ELR (cell line): ENCODE measurements around the gene IGSF21.

Experiments
- DNase-seq: peaks from one replicate; pipeline ENCODE4 v3.0.0-alpha.2; 2015; ENCODE audit warnings: low read depth

IGSF21 gene

DNA sequence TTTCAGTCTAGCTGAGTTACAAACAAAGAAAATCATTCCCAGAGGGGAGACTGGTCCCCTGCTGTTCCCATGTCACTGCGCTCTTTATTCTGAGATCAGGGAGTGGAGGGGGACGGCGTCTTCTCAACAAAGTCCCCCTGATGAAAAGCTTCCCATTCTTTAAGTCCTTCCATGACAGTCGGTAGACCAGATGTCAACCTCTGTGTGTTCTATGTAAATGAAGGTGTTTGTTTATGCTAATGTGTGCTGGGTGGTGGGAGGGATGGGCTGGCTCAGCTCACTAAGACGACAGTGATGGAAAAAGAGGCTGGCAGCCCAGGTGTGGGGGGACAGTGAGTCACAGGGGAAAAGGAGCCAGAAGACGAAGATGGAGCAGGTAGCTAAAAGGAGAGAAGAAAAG lies 225.0 kb downstream of the IGSF21 start:
- no peak for DNase-seq

DNA sequence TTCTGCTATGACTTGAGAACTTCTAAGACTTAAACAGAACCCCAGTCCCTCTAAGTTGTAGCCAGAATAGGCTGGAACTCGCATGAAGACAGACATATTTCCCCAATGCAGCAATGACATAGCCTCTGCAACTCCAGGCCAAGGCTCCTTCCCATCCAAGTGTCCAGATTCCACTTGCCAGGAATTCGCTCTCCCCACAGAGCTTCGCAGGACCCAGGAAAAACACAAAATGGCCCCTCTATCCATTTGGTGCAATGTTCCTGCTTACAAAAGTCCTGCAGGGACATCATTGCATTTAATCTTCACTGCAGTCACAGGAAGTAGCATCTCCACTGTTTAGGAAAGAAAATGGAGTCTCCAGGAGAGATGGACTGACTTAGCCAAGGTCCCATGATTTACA lies 225.6 kb downstream of the IGSF21 start:
- DNase-seq, result no peak

DNA sequence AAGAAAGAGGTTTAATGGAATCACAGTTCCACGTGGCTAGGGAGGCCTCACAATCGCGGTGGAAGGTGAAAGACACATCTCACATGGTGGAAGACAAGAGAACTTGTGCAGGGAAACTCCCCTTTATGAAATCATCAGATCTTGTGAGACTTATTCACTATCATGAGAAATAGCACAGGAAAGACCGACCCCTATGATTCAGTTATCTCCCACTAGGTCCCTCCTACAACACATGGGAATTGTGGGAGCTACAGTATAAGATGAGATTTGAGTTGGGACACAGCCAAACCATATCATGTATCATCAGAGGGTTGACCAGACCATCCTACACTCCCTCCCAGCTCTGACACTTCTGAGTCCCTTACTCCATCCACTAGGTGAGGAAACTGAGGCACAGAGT lies 229.2 kb downstream of the IGSF21 start:
- no peak for DNase-seq

DNA sequence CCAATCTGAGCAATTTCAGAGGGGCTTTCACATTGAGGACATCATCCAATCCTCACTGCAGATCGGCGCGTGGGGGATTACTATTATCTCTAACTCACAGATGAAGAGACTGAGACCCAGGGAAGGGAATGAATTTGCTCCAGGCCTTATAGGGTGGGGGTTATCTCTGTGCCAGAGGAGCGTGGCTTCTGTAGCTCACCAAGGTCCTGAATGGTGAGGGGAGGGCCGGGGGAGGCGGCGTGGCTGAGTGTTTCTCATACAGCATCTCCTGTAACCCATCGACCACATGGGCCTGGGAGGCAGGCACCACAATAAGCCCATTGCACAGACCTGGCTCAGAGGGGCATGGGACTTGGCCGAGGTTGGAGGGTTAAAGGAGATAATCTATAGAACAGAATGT lies 230.2 kb downstream of the IGSF21 start:
- DNase-seq, result no peak

DNA sequence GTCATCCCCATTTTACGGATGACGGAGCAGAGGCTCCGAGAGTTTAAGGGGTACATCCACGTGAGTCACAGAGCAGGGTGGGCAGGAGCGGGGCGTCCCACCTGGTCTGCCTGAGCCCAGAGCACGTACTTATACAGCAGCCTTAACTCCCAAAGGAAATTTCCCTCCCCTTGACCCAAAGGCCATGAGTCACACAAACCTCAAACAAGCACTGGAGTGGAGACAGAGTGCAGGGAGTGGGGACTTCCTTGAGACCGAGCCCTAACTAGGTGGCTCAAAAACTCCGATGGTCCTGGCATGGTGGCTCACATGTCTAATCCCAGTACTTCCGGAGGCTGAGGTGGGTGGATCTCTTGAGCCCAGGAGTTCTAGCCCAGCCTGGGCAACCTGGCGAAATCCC lies 231.6 kb downstream of the IGSF21 start:
- DNase-seq, result no peak

DNA sequence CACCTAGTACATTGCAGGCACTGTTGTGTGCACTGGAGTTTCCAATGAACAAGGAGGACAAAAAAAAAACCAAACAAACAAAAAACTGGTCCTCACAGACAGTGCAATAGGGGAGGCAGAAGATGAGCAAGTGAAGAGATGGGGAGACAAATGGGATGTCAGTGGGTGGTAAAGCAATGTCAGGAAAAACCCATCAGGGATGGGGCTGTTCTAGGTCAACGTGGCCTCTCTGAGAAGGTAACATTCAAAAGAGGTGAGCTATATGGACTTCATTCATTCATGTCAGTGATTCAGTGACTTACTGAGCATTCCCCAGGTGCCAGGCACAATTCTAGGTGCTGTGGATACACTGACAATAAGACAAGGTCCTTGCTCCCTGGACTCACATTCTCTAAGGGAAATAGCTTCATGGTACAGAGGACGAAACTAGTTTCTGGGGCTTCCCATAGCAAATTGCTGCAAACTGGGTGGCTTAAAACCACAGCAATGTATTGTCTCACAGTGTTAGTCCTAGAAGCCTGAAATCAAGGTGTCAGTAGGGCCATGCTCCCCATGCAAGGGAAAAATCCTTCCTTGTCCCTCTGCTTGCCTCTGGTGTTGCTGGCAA lies 232.7 kb downstream of the IGSF21 start:
- DNase-seq, result no peak

DNA sequence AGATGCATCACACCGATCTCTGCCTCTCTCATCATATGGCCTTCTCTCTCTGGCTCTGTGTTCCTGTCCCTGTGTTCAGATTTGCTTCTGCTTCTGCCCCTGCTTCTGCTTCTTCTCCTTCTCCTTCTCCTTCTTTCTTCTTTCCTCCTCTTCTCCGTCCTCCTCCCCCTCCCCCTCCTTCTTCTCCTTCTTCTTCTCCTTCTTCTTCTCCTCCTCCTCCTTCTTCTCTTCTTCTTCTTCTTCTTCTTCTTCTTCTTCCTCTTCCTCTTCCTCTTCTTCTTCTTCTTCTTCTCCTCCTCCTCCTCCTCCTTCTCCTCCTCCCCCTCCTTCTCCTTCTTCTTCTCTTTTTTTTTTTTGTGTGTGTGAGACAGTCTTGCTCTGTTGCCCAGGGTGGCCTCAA lies 233.2 kb downstream of the IGSF21 start:
- DNase-seq, result no peak

DNA sequence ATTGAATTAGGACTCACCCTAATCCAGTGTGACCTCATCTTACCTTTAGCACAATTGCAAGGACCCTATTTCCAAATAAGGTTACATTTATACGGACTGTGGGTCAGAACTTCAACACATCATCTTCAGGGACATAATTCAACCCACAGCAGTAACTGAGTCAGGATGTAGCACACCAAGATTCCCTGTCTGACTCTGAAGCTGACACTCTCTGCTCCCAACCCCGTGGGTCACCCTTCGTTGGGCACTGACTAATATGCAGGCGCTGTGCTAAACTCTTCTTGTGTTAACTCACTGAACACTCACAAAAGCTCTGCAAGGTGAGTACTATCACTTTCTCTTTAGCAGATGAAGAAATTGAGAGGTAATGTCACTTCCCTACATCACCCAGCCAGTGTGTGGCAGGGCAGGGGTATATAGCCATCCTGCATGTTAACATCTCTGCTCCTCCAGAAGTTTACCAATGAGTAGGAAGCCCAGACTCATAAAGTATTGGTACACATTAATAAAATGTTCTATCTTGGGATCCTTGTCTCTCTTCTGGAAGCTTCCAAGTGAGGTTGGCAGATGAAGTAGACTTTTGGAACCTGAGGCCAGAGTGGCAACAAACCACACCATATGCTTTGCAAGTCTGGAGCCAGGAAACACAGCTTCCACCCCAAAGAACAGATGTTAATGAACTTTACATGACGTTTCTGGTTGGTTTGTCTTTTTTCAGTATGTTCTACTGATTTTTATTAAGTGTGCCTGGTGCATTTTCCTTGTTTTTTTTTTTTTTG lies 233.9 kb downstream of the IGSF21 start:
- DNase-seq, result no peak

DNA sequence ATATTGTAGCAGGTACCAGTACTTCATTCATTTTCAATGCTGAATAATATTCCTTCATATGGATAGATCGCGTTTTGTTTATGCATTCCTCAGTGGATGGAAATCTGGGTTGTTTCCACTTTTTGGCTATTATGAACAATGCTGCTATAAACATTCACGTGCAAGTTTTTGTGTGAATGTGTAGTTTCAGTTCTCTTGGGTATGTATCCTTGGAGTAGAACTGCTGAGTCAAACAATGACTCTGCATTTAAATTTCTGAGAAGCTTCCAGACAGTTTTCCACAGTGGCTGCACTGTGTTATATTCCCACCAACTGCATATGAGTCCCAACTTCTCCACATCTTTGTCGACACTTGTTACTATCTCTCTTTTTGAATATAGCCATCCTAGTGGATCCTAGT lies 235.1 kb downstream of the IGSF21 start:
- no peak for DNase-seq

DNA sequence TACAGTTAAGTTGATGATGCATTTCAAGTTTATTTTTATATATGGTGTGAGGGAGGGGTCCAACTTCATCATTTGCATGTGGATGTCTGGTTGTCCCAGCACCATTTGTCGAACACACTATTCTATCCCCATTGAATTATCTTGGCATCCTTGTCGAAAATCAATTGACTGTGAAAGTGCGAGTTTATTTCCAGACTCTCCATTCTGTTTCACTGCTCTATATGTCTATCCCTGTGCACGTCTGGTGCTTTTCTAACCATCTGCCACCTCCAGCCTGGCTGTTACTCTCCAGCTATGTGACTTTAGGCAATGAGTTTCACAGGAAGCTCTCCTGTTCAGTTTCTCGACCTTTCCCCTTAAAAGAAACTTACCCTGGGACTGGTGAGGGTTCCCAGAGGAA lies 236.0 kb downstream of the IGSF21 start:
- no peak for DNase-seq

DNA sequence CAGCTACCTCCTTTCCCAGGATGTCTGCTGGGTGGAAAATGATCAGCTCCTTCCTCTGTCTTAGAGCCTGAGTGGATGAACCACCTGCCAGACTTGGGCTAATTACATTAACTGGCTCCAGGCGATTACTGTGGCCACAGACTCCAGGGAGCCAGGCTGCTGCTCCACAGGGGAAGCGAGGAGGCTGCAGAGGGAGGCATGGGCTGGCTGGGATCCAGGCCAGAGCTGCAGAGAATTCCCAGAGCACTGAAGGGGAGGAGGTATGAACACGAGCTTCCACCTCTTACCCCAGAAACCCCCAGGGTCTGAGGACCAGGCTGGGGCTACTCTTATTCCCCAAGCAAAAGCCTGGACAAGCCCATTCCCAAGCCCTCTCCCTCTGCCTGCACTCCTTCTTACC lies 237.2 kb downstream of the IGSF21 start:
- DNase-seq, result no peak

DNA sequence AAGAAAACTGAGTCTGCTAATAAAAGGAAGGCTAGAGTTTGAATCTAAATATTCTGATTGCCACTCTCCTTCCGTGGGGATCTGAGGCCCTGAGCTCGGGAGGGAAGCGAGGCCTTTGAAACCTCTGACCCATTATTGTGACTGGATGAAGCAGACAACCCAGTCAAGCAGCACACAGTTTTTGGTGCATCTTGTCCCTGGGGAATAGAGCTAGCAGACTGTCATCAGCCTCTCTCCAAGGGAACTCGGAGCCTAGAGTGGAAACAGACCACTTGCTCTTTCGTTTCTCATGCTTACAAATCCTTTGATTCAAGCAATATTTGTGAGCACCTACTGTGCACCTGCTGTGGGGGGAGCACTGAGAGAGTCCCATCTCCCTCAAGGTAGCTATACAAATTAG lies 240.0 kb downstream of the IGSF21 start:
- no peak for DNase-seq

DNA sequence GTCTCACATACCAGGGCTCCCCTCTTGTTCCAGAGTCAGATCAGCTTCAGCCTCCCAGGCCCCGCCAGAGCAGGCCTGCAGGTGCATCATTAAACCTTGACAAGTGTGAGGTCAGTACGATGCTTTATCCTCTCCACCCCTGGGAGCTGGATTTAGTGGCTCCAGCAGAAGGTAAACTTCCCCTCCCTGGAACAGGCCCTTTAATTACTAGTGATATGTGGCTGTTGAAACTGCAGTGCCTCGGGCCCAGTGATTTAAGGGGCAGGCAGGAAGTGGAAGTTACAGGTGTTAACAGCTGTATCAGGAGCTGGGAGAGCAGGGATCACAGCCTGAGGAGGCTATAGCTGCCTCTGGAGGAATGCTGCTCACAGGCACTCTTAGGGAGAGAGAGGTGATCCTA lies 240.8 kb downstream of the IGSF21 start:
- DNase-seq, result no peak

DNA sequence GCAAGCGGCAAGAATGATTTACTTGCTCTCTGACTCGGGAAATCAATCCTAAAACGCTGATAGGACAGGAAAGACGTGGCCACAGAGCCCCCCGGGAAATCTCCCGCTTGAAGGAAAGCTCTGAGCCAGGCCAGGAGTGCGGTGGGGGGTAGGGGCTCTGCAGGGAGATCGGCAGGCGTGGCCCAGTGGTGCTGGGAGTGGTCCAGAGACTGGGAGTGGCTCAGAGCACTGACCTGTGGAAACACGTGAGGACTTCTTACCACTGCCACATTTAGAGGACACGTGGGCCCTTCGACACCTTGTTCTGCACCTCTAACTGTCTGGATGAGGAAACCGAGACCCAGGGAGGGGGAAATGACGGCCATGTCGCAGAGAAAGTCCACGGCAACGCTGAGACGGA lies 243.1 kb downstream of the IGSF21 start:
- no peak for DNase-seq

DNA sequence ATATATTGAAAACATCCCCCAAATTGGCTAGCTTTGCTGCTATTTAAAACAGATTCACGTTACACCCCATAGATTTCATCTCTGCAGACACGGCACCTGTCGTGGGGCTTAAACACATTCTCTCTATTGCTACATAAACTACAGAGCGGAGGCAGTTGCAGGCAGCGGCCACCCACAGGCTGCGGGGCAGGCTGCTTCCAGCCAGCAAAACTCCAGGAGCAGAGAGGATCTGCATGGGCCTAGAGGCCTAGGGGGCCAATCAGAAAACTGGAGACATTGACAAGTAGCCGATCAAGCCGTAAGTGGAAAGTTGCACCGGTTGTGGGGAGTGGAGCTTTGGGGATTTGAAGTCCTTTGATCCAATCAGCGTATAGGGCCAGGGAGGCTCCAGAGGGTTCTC lies 244.1 kb downstream of the IGSF21 start:
- DNase-seq, result no peak

DNA sequence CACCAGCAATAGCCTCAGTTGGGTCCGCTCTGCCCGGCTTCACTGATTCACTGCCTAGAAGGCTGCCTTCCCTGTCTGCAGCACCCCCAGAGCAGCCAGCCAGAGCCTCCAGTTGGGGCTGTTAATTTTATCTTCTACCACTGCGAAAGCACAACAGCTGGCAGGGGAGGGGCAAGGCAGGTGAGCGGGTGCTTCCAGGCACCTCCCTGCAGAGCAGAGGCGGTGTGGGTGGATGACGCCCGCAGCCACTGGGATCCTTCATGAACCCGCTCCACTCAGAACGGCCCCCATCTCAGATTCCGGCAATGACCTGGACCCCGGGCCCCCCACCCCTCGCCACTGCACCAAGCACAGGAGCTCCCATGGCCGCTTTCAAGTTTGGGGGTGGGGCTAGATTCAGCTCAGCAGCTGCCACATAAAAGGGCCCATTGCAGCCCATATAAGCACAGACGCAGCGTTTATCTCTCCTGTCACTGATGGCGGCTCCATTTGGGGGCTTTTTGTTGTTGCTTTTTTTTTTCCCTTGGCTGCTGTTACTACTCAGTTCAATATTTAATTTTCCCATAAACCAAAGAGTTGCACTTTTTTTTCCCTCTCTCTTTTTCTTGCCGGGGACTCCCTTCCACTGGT lies 245.2 kb downstream of the IGSF21 start:
- no peak for DNase-seq

DNA sequence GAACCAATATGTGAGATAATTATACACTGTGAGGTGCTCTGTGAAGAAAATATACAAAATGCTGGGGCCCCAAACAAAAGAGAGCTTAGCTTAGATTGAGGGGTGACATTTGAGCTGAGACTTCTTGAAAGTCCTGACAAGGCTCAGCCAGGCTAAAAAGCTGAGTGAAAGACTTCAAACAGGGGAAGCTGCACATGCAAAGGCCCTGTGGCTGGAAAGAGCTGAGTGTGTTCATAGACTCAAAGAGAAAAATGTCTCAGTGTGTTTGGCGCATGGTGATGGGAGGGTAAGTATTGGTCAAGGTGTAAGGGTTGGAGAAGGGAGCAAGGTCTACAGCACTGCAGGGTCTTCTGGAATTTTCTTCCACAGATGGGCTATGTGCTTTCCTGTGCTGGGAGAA lies 245.9 kb downstream of the IGSF21 start:
- DNase-seq, result no peak

DNA sequence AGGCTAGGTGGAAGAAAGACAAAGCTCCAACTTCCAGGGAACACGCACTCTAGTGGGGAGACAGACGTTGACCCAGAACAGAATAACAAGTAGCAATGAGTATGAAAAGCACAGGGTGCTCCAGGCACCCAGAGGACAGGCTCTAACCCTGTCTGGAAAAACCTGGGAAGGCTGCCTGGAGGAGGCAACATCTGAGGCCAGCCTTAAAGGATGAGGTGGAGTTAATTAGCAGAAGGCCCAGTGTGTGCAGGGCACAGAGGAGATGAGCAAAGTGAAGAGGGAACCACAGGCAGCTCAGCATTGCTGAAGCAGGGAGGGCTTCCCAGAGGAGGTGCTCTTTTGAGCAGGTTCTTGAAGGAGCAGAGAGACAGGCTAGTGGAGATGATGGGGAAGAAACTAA lies 246.4 kb downstream of the IGSF21 start:
- DNase-seq, result no peak

DNA sequence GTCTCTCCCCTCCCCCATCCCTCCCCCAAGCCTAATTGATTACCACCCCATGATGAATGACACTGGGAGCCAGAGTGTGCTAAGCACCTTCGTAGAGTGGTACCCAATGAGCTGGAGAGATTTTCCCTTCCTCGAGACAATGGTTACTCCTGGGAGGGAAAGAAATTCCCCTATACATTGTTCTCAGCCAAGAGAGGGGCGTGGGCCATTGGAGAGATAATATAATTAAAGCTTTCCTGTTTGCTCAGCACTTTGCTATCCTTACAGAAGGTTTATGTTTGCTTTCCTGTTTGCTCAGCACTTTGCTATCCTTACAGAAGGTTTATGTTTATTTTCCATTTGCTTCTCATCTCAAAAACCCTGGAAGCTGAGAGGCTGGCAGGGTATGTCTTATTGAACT lies 247.0 kb downstream of the IGSF21 start:
- no peak for DNase-seq

DNA sequence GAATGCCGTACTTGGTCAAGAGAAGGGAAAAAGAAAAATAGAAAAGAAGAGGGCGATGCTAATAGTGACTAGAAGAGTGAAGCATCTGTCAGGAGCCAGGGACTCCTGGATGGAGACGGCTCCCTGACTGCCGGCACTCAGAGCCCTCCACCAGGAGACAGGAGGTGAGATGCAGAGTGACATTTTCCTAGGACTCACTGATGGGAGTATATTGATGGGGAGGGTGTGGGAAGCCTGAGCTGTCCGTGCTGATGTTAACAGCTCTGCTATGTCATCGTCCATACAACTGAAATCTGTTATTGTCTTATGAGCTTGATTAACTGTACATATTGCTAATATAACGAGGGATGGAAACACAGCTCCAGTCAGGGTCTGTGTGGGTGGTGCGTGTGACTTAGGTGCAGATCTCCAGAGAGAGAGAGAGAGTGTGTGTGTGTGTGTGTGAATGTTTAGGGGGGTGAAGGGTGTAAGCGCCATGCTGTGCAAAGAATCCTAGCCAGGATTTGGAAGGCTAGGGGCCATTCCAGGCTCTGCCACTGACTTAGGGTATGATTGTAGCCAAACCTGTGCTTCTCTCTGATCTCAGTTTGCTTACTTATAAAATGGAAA lies 250.1 kb downstream of the IGSF21 start:
- DNase-seq, result no peak

DNA sequence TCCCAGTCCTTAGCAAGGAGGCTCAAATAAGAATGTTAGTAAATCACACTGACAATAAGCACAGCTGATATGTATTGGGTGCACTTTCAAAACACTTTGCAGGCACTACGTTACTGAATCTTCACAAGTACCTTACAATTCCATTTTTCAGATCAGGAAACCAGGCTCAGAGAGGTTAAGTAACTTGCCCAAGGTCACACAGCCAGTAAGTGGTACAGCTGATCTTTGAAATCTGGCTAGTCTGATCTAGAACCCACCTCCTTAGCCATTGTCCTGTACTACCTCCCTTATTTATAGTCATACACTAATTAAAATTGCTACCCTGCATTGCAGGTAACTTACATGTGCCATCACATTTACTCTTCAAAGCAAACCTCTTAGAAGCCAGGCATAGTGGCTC lies 251.0 kb downstream of the IGSF21 start:
- DNase-seq, result no peak

DNA sequence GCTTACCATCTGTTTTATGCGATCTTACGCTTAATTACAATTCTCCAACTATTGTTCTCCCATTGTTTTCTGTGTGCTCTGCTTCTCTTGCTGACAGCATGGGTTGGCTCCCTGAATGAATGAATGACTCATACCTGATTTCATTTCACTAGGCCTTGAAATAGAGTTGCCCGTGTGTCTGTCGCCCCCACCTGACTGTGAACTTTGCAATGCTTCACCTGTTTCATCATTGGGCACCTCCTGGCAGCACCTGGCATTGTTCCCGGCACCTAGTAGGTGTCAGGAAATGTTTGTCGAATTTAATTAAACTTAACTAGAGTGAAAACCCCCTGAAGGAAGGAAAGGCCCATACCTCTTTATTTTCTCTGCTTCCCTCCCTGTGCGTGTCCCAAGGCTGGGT lies 252.7 kb downstream of the IGSF21 start:
- DNase-seq, result no peak

DNA sequence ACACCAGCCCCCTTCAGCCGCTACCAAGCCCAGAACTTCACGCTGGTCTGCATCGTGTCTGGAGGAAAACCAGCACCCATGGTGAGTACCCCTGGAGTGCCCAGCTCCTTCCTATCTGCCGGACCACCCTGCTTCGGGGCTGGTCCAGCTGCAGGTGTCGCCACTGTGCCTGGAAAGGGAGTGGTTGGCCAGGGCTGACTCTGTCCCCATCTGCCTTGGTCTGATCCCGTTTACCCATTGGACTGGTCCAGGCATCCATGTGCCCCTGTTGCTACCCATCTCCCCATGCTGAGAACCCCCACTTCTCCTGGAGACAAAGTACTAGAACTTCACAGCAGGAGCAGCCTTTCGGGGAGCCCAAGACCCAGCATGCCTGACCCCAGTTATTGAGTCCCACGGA lies 254.6 kb downstream of the IGSF21 start:
- no peak for DNase-seq
